ENCODE measurements around the gene RMC1.
A peak's percentile ranks its signal among the peaks of the same experiment; 100 is the strongest.
"Not testable (repeated sequence)": the region's sequence is repeated elsewhere in the genome, so short reads cannot be mapped to it uniquely, and the experiment has no call there.

The RMC1 gene

DNA sequence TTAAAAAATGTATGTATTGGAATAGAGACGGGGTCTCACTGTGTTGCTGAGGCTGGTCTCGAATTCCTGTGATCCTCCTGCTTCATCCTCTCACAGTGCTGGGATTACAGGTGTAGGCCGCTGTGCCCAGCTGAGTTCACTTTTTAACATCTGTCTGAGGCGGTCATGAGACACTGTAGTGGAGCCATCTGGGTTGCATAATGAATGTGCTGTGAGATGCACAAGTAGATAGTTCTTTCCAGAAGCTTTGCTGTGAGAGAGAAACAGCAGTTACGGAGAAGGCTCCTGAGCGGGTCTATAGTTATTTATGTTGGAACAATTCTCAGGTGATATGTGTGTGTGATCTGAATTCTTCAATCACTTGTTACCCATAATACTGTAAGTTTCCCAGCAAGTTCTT, 3.1 kb downstream of the RMC1 start:
- no peak overlapping the region for H3K27ac ChIP-seq
- DNase-seq: no peak
- H3K36me3 ChIP-seq: peaks cover 21 to 36% (median 26%) of the 10 kb centered on the region in 3 donors
- H3K9me3 ChIP-seq: no peaks in the 10 kb centered on the region
- TF ChIP-seq, protein P1, sequence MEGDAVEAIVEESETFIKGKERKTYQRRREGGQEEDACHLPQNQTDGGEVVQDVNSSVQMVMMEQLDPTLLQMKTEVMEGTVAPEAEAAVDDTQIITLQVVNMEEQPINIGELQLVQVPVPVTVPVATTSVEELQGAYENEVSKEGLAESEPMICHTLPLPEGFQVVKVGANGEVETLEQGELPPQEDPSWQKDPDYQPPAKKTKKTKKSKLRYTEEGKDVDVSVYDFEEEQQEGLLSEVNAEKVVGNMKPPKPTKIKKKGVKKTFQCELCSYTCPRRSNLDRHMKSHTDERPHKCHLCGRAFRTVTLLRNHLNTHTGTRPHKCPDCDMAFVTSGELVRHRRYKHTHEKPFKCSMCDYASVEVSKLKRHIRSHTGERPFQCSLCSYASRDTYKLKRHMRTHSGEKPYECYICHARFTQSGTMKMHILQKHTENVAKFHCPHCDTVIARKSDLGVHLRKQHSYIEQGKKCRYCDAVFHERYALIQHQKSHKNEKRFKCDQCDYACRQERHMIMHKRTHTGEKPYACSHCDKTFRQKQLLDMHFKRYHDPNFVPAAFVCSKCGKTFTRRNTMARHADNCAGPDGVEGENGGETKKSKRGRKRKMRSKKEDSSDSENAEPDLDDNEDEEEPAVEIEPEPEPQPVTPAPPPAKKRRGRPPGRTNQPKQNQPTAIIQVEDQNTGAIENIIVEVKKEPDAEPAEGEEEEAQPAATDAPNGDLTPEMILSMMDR (IDR thresholded peaks at IDR 0.05): no peak
- intact Hi-C loops (cut with DNase I; ENCODE audit: low total_unique reads): loop anchor here (10.0 kb wide), 1 partner anchor 372 kb away; the partner anchor contains the start of gene CABLES1
- no peak overlapping the region for H3K4me3 ChIP-seq
- no peaks in the 10 kb centered on the region for H3K27me3 ChIP-seq
- peaks cover 0 to 28% (median 22%) of the 10 kb centered on the region in 4 donors for H3K4me1 ChIP-seq

DNA sequence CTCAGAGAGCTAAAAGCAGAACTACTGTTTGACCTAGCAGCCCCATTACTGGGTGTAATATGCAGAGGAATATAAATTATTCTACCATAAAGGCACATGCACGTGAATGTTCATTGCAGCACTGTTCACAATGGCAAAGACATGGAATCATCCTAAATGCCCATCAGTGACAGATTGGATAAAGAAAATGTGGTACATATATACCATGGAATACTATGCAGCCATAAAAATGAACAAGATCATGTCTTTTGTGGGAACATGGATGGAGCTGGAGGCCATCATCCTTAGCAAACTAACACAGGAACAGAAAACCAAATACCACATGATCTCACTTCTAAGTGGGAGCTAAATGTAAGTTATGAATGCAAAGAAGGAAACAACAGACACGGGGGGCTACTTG, 7.6 kb downstream of the RMC1 start:
- H3K9me3 ChIP-seq; H3K27me3 ChIP-seq; DNase-seq; H3K4me1 ChIP-seq; intact Hi-C loops (cut with DNase I; ENCODE audit: low total_unique reads); H3K4me3 ChIP-seq; H3K27ac ChIP-seq: not testable (repeated sequence)
- H3K36me3 ChIP-seq: peaks cover 21 to 68% (median 39%) of the 10 kb centered on the region in 3 donors

DNA sequence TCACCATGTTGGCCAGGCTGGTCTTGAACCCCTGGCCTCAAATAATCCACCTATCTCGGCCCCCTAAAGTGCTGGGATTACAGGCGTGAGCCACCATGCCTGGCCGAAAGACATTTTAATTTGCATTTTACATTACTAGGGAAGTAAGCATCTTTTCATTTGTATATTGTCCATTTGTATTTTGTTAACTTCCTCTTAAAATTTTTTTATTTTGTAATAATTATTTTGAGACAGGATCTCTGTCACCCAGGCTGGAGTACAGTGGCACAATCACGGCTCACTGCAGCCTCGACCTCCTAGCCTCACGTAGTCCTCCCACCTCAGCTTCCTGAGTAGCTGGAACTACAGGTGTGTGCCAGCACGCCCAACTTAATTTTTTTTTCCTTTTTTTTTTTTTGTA, 8.9 kb downstream of the RMC1 start:
- H3K9me3 ChIP-seq; intact Hi-C loops (cut with DNase I; ENCODE audit: low total_unique reads); H3K27ac ChIP-seq; H3K4me3 ChIP-seq; H3K4me1 ChIP-seq; H3K27me3 ChIP-seq: not testable (repeated sequence)
- H3K36me3 ChIP-seq: peaks cover 32 to 81% (median 51%) of the 10 kb centered on the region in 3 donors
- DNase-seq: peak in 1 of 2 donors; percentile 11

DNA sequence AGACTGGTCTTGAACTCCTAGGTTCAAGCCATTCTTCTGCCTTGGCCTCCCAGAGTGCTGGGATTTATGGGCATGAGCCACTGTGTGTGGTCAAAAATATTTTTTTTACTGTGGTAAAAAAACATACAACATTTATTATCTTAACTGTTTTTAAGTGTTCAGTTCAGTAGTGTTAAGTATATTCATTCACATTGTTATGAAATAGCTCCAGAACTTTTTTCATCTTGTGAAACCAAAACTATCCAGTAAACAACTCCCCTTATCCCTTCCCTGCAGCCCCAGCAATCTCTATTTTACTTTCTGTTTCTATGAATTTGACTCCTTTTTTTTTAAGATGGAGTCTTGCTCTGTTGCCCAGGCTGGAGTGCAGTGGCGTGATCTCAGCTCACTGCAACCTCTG, 9.3 kb downstream of the RMC1 start:
- DNase-seq: no peak
- H3K9me3 ChIP-seq: no peaks in the 10 kb centered on the region
- TF ChIP-seq, protein P1 (IDR thresholded peaks at IDR 0.05): no peak
- intact Hi-C loops (cut with DNase I; ENCODE audit: low total_unique reads): no loop called here
- no peak overlapping the region for H3K4me3 ChIP-seq
- H3K36me3 ChIP-seq: peaks cover 36 to 84% (median 55%) of the 10 kb centered on the region in 3 donors
- H3K27ac ChIP-seq: no peak overlapping the region
- no peaks in the 10 kb centered on the region for H3K27me3 ChIP-seq
- peaks cover 0 to 5% (median 0%) of the 10 kb centered on the region in 4 donors for H3K4me1 ChIP-seq

DNA sequence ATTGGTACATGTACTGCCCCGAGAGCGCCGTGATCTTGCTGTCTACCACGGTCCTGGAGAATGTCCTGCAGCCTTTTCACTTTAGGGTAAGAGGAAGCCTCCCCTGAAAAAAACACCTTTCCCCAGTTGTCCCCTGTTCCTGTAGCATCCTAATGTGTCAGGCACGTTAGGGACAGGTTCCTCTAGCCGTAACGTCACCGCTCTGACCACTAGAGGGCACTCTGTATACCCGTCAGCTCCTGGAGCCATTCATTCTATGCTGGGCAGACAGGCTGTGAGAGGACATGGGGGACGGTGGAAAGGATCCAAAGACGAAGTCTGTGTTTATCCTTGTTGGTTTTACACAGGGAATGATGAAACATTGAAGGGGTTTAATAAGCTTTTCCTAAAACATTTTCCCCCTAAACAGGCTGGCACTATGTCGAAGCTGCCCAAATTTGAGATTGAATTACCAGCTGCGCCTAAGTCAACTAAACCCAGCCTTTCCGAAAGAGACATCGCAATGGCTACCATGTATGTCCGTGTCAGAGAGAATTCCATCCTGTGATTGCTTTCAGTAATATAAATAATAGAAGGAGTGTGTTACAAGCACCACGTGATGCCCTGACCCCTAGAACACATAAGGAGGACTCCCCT, 12.7 kb downstream of the RMC1 start:
- Histone ChIP-seq H3K4me3 (no peak overlapping the region), H3K4me1 (peaks cover 0 to 5% (median 0%) of the 10 kb centered on the region in 4 donors), H3K27ac (no peak overlapping the region), H3K27me3 (no peaks in the 10 kb centered on the region), H3K9me3 (no peaks in the 10 kb centered on the region), H3K36me3 (peaks cover 43 to 87% (median 66%) of the 10 kb centered on the region in 3 donors)
- TF ChIP-seq, protein P1 (IDR thresholded peaks at IDR 0.05): peak; percentile 72 to 83
- DNase-seq: peak; percentile 69 to 78
- intact Hi-C loops (cut with DNase I; ENCODE audit: low total_unique reads): loop anchor here (5.0 kb wide), 1 partner anchor 71 kb away; the partner anchor contains the start of gene NPC1

DNA sequence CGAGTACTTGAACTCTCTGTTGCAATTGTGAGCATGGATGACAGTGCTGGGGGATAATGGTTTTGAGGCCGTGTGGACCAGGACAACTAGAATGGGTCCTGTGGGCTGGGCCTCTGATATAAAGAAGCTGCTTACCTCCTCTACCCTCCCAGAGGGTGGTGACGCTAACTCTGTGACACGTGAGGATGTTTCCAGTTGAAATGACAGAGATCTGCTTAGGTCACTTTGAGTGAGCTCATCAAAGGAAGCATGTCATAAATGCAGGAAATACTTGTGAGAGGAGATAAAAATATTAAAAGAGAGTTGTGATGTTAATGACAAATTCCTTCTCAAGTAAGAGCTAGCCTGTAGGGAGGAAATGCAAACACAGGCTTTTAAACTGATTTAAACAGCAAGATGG, 16.4 kb downstream of the RMC1 start:
- peaks cover 0 to 5% (median 0%) of the 10 kb centered on the region in 4 donors for H3K4me1 ChIP-seq
- DNase-seq: peak in 1 of 2 donors; percentile 37
- H3K27ac ChIP-seq: no peak overlapping the region
- H3K36me3 ChIP-seq: peaks cover 75 to 92% (median 80%) of the 10 kb centered on the region in 3 donors
- intact Hi-C loops (cut with DNase I; ENCODE audit: low total_unique reads): loop anchor here (5.0 kb wide), 1 partner anchor 68 kb away; the partner anchor contains the start of gene NPC1
- no peaks in the 10 kb centered on the region for H3K9me3 ChIP-seq
- TF ChIP-seq, protein P1 (IDR thresholded peaks at IDR 0.05): no peak
- H3K4me3 ChIP-seq: no peak overlapping the region
- H3K27me3 ChIP-seq: no peaks in the 10 kb centered on the region

All from tibial artery (tissue), 4 donors.